ENCODE measurements around the gene SOHLH1.
"Not testable (repeated sequence)": the region's sequence is repeated elsewhere in the genome, so short reads cannot be mapped to it uniquely, and the experiment has no call there.

The SOHLH1 gene

GRCh38 chr9:135683401-135684034 is 15.8 kb downstream of the SOHLH1 start:
- DNase-seq (ENCODE audit: low read depth, low spot score) = no peak
- H3K27ac ChIP-seq = no peak overlapping the region

GRCh38 chr9:135681161-135681560 is 18.1 kb downstream of the SOHLH1 start:
- H3K27ac ChIP-seq = no peak overlapping the region
- no peak for DNase-seq (ENCODE audit: low read depth, low spot score)

- H3K27ac ChIP-seq = no peak overlapping the region
- no peak for DNase-seq (ENCODE audit: low read depth, low spot score)
Measured at GRCh38 chr9:135680056-135680455, 19.2 kb downstream of the SOHLH1 start.

GRCh38 chr9:135678236-135679017 is 20.9 kb downstream of the SOHLH1 start:
- no peak for DNase-seq (ENCODE audit: low read depth, low spot score)
- no peak overlapping the region for H3K27ac ChIP-seq

- no peak overlapping the region for H3K27ac ChIP-seq
Measured at GRCh38 chr9:135677641-135678168, 21.6 kb downstream of the SOHLH1 start.

GRCh38 chr9:135676891-135677290 is 22.4 kb downstream of the SOHLH1 start:
- no peak overlapping the region for H3K27ac ChIP-seq
- no peak for DNase-seq (ENCODE audit: low read depth, low spot score)

More at GRCh38 chr9:135677641-135678168, 21.6 kb downstream of the SOHLH1 start:
- no peak for DNase-seq (ENCODE audit: low read depth, low spot score)

GRCh38 chr9:135674977-135675376 is 24.3 kb downstream of the SOHLH1 start:
- no peak for DNase-seq (ENCODE audit: low read depth, low spot score)

GRCh38 chr9:135673941-135674340 is 25.3 kb downstream of the SOHLH1 start:
- no peak for DNase-seq (ENCODE audit: low read depth, low spot score)
- no peak overlapping the region for H3K27ac ChIP-seq

More at GRCh38 chr9:135674977-135675376, 24.3 kb downstream of the SOHLH1 start:
- no peak overlapping the region for H3K27ac ChIP-seq

GRCh38 chr9:135672786-135673185 is 26.5 kb downstream of the SOHLH1 start:
- H3K27ac ChIP-seq; DNase-seq (ENCODE audit: low read depth, low spot score): not testable (repeated sequence)

GRCh38 chr9:135671591-135672041 is 27.7 kb downstream of the SOHLH1 start:
- H3K27ac ChIP-seq = no peak overlapping the region

GRCh38 chr9:135670721-135671590 is 28.3 kb downstream of the SOHLH1 start:
- H3K27ac ChIP-seq = no peak overlapping the region
- no peak for DNase-seq (ENCODE audit: low read depth, low spot score)

More at GRCh38 chr9:135671591-135672041, 27.7 kb downstream of the SOHLH1 start:
- no peak for DNase-seq (ENCODE audit: low read depth, low spot score)

- DNase-seq (ENCODE audit: low read depth, low spot score) = no peak
- H3K27ac ChIP-seq = no peak overlapping the region
Measured at GRCh38 chr9:135669616-135670285, 29.5 kb downstream of the SOHLH1 start.

GRCh38 chr9:135669018-135669417 is 30.3 kb downstream of the SOHLH1 start:
- not testable (repeated sequence) for H3K27ac ChIP-seq; DNase-seq (ENCODE audit: low read depth, low spot score)

GRCh38 chr9:135667463-135668001 is 31.7 kb downstream of the SOHLH1 start:
- no peak overlapping the region for H3K27ac ChIP-seq
- DNase-seq (ENCODE audit: low read depth, low spot score) = no peak

GRCh38 chr9:135666534-135667462 is 32.5 kb downstream of the SOHLH1 start:
- no peak for DNase-seq (ENCODE audit: low read depth, low spot score)
- H3K27ac ChIP-seq = no peak overlapping the region

GRCh38 chr9:135665795-135666189 is 33.5 kb downstream of the SOHLH1 start:
- H3K27ac ChIP-seq = no peak overlapping the region
- DNase-seq (ENCODE audit: low read depth, low spot score) = no peak

- no peak for DNase-seq (ENCODE audit: low read depth, low spot score)
- no peak overlapping the region for H3K27ac ChIP-seq
Measured at GRCh38 chr9:135664801-135665794, 34.2 kb downstream of the SOHLH1 start.
